IPS DF 4.7 (cell line): ENCODE measurements around the gene ELMO1.

Experiments used
- DNase-seq: peaks from one replicate; pipeline ENCODE4 v3.0.0-alpha.2; 2013; ENCODE audit warnings: low spot score; ENCODE audit errors: extremely low read depth

ELMO1 gene

GRCh38 chr7:36960105-36960504, 488.6 kb downstream of the ELMO1 start:
- DNase-seq: no peak

- no peak for DNase-seq
Measured at GRCh38 chr7:36958111-36958733, 490.4 kb downstream of the ELMO1 start.

DNA sequence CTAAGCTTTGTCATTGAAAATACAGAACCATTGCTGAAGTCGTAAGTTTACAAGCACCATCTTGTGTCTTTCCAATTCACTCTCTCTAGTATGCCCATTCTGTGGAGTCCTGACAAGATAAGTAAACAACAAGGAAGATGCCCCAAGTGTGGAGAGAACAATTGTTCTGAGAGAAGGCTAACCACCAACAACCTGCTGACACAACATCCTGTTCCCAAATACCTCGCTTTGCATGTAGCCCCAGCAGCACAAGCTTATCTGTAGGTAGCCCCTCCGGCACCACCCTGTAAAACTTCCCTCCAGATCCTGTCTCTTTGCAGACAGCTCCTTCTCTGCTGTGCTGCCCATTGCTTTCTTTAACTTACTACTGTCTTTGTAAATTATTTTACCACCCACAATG, 491.0 kb downstream of the ELMO1 start:
- DNase-seq: no peak

- no peak for DNase-seq
Measured at GRCh38 chr7:36956814-36957213, 491.9 kb downstream of the ELMO1 start.

GRCh38 chr7:36955456-36956129, 493.1 kb downstream of the ELMO1 start:
- DNase-seq: no peak

DNA sequence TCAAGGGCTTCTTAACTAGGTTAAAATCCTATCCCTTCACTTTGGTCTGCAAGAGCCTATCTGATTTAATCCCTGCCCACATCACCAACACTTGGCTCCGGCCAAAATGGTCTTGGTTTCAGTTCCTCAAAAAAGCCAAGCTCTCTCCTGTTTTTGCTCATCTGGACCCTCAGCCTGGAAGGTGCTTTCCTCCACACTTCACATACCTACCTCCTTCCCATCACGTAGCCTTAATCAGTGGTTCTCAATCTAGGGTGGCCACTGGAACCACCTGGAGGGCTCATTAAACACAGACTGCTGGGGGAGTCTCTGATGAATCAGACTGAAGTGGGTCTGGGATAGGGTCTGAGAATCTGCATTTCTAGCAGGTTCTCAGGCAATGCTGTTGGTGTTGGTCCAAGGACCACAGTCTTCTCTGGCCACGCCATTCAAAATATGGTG, 497.4 kb downstream of the ELMO1 start:
- no peak for DNase-seq

- no peak for DNase-seq
Measured at GRCh38 chr7:36949711-36950600, 498.7 kb downstream of the ELMO1 start.

- no peak for DNase-seq
Measured at GRCh38 chr7:36946401-36946739, 502.3 kb downstream of the ELMO1 start.

GRCh38 chr7:36945612-36946400, 502.9 kb downstream of the ELMO1 start:
- DNase-seq: no peak

DNA sequence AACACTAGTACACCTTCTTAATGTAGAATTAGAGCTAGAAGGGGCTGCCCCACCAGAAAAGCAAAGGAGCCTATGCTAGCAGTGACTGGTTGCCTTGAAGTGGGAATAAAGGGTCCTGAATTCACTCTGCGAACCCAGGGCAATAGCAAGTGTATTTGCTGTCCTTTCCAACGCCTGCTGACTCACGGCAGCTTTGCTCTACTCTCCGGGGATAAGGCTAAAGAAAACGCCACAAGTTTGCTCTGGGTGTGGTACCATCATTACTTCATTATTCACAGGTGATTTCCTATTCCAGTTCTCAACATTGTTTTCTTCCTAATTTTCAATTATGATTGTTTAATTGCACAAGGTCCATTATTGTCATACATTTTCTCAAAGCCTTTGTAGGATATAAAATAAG, 503.8 kb downstream of the ELMO1 start:
- no peak for DNase-seq

DNA sequence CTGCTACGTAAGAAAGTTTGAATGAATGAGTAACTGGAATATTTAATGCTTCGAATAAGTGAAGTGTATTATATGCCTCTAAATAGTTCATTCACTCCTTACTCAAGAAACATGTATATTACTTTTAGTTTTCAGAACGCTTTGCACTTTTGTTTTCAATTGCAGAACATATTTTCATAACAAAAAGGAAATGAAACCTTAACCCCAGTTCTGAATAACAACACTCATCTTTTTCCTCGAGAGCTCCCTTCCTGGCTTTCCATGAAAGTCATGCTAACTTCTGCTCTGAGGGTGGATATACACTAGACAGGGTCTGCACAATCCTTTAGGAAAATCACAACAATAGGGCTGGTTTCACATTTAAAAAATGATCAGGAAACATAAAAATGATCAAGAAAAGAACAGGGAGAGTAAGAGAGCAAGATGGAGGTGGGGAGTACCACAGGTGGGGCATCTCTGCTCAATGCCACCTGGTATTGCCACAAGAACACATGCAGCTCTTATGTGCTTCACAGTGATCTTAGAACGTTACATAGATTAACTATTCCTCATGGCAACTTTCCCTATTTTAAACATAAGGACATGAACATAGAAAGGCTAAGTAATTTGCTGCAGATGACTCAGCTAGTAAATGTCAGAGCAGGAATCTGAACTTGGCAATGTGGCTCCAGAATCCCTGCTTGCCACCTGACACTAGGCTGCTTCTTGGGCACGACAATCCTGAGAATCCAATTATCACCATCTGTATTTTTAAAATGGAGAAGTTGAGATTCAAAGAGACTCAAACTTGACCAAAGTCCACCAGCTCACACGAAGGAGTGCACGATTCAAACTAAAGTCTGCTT, 504.9 kb downstream of the ELMO1 start:
- no peak for DNase-seq

DNA sequence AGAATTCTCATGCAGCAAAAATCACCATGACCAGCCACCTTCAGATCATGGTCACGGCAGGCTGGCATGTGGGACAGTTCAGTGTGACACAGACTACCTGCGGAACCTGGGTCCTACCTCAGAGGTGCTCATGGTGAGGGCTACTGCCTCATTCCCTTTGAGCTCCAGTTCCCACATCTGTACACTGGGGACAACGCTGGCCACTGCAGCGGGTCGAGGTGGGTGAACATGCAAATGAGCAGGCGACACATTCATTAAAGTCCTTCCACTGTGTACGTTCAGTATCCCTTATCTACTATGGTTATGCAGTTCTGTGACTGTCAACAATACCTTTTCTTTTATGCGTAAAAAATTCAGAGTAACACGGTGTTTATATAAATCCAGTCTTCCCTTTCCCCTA, 505.7 kb downstream of the ELMO1 start:
- no peak for DNase-seq

DNA sequence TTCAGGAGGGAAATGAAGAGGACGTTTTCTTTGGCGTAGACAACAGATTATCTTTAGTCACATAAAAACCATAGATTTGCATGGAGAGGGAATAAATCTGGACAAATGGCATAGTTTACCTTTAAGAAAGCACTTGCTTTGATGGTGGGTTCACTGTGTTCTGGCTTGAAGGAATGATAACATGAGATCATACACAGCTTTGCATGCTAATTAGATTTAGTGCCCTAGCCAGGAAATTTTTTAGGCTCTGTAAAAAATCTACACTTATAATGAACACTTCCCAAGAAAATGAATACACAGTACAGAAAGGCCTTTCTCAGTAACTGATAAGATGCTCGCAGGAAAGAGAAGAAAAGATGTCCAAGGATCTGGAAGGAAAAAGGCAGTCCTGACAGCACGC, 506.1 kb downstream of the ELMO1 start:
- no peak for DNase-seq

DNA sequence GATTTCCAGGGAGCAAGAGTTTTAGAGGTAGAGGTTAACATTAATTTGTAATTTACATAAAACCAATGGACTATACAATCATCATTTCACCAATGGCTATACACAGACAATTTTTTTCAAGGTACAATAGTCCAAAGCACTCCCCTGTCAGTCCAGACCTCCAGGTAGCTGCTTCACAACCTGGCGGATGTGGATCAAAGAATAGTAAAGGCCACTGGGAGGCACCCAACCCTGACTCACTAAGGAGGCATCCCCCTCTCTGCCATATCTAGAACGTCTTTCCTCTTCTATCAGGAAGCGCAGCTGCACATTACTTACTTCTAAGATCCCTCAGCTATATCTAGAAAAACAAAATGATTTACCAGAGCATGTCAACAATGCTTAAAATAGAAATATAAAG, 506.6 kb downstream of the ELMO1 start:
- no peak for DNase-seq

DNA sequence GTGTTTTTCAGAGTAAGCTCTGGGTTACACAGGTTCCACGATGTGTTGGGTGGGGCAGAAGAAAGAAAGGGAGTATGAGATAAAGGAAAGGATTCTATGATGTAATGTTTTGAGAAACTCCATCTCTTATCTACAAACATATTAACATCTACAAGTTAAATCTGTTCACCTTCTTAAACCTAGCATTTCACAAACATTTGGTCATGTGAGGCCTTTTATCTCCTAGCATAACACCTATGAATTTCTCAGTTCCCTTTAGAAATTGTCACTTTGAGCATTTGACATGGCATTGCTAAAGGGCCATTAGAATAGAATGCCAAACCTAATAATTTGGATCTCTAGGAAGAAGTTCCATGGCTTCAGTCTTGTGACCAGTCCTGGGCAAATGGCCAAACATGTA, 507.3 kb downstream of the ELMO1 start:
- no peak for DNase-seq

- DNase-seq: no peak
Measured at GRCh38 chr7:36939816-36940215, 508.8 kb downstream of the ELMO1 start.

DNA sequence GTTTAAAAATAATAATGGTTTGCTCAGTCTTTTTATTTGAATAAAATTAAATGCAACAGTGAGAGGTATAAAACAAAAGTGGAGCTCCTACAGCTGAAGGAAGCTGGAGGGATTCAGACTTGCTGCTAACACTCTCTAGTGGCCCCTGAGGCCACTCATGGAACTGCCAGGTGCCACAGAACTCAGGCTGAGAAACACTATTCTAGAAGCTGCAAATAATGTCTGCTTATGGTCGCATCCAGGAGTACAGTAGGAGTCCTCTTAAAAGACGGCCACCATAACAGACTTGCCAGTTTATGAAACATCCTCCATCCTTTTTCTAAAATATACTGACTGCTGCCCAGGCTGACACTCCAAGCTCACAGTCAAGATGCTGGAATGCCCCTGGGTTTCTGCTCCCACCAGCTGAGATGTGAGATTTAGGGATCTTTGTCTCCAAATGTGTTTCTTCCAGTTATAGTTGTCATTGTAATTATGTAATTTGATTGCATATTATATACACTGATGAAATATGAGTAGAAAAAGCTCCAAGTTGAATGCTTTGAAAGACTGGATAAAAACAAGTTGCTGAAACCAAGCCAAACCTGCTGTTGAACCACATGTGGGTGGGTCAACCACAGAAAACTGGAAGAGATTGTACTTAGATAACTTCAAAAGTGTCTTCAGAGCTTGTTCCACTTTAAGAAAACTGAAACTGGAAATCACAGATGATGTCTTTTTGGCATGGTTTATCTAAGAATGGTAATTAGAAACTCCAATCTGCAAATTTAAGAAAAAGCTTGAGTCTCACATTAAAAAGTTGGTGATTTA, 510.7 kb downstream of the ELMO1 start:
- no peak for DNase-seq

GRCh38 chr7:36931892-36932291, 516.8 kb downstream of the ELMO1 start:
- DNase-seq: no peak

DNA sequence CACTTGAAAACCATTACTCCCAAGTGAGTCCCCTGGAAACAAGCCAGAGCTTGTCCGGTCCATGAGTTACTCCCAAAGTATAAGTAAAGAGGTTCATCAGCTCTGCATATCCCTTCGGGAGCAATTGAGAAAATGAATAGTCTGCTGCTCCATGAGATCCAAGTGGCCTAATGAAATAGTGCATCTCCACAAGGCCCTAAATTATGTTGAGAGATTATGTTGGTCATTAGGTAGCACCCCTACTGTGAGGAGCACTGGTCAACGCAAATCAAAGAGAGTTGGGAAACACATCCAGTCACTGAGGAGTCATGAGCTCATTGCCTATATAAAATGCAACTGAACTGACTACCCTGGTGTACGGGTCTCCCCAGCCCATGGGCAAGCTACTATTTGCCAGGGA, 518.9 kb downstream of the ELMO1 start:
- no peak for DNase-seq

DNA sequence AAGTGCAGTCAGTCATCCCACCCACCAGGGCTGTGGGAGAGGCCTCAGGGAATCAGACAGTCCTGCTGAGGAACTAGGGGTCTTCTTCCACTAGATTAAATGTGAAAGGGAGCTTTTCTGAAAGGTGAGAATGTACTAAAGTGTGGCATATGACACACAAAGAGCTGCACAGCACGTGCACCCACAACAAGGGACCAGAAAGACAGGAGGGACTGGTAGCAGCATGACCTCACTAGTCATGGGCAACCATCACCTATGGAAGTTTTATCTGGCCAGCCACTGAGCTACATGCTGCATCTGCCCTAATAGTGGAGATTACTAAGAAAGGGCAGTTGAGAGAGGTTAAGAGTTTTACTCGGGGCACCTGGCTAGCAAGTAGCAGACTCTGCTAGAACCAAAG, 519.9 kb downstream of the ELMO1 start:
- no peak for DNase-seq
